Measurements from ENCODE around the gene KCNAB2. TPM values are rescaled to one million over a fixed set of nuclear protein-coding genes. Genes with fewer than 3 reads are reported as not detected.
"Not testable (repeated sequence)": the region's sequence is repeated elsewhere in the genome, so short reads cannot be mapped to it uniquely, and the experiment has no call there.

Gene KCNAB2
- polyA plus RNA-seq, 3 donors, result 3.2 to 4.2 (median 3.6) TPM

- peak; percentile 72 to 78 (median 75) for DNase-seq (ENCODE audit: low read depth in 3 of 3, low spot score in 2 of 3)
These were observed 7.0 kb downstream of the KCNAB2 start for GRCh38 chr1:6052543-6053205.

GRCh38 chr1:6053206-6053546, 7.5 kb downstream of the KCNAB2 start:
- no peak for DNase-seq (ENCODE audit: low read depth in 3 of 3, low spot score in 2 of 3)

GRCh38 chr1:6054596-6054995, 8.9 kb downstream of the KCNAB2 start:
- DNase-seq (ENCODE audit: low read depth in 3 of 3, low spot score in 2 of 3), result no peak

GRCh38 chr1:6056572-6056948, 10.9 kb downstream of the KCNAB2 start:
- no peak for DNase-seq (ENCODE audit: low read depth in 3 of 3, low spot score in 2 of 3)

GRCh38 chr1:6057170-6057845, 11.6 kb downstream of the KCNAB2 start:
- no peak for DNase-seq (ENCODE audit: low read depth in 3 of 3, low spot score in 2 of 3)

- DNase-seq (ENCODE audit: low read depth in 3 of 3, low spot score in 2 of 3), result no peak
These were observed 14.2 kb downstream of the KCNAB2 start for GRCh38 chr1:6059866-6060265.

- no peak for DNase-seq (ENCODE audit: low read depth in 3 of 3, low spot score in 2 of 3)
These were observed 17.0 kb downstream of the KCNAB2 start for GRCh38 chr1:6062670-6063069.

GRCh38 chr1:6063532-6064053, 17.9 kb downstream of the KCNAB2 start:
- not testable (repeated sequence) for DNase-seq (ENCODE audit: low read depth in 3 of 3, low spot score in 2 of 3)

GRCh38 chr1:6065093-6065858, 19.6 kb downstream of the KCNAB2 start:
- DNase-seq (ENCODE audit: low read depth in 3 of 3, low spot score in 2 of 3), result no peak

- no peak for DNase-seq (ENCODE audit: low read depth in 3 of 3, low spot score in 2 of 3)
These were observed 21.0 kb downstream of the KCNAB2 start for GRCh38 chr1:6066680-6067079.

- DNase-seq (ENCODE audit: low read depth in 3 of 3, low spot score in 2 of 3), result no peak
These were observed 22.4 kb downstream of the KCNAB2 start for GRCh38 chr1:6068073-6068472.

GRCh38 chr1:6068932-6069331, 23.2 kb downstream of the KCNAB2 start:
- no peak for DNase-seq (ENCODE audit: low read depth in 3 of 3, low spot score in 2 of 3)

- no peak for DNase-seq (ENCODE audit: low read depth in 3 of 3, low spot score in 2 of 3)
These were observed 23.9 kb downstream of the KCNAB2 start for GRCh38 chr1:6069573-6069972.

- no peak for DNase-seq (ENCODE audit: low read depth in 3 of 3, low spot score in 2 of 3)
These were observed 24.8 kb downstream of the KCNAB2 start for GRCh38 chr1:6070450-6070974.

- no peak for DNase-seq (ENCODE audit: low read depth in 3 of 3, low spot score in 2 of 3)
These were observed 25.5 kb downstream of the KCNAB2 start for GRCh38 chr1:6071219-6071618.

GRCh38 chr1:6072774-6073479, 27.2 kb downstream of the KCNAB2 start:
- no peak for DNase-seq (ENCODE audit: low read depth in 3 of 3, low spot score in 2 of 3)

GRCh38 chr1:6073480-6074053, 27.9 kb downstream of the KCNAB2 start:
- DNase-seq (ENCODE audit: low read depth in 3 of 3, low spot score in 2 of 3), result no peak

GRCh38 chr1:6074192-6074901, 28.7 kb downstream of the KCNAB2 start:
- DNase-seq (ENCODE audit: low read depth in 3 of 3, low spot score in 2 of 3), result no peak

GRCh38 chr1:6075748-6076147, 30.1 kb downstream of the KCNAB2 start:
- DNase-seq (ENCODE audit: low read depth in 3 of 3, low spot score in 2 of 3), result no peak

- DNase-seq (ENCODE audit: low read depth in 3 of 3, low spot score in 2 of 3), result not testable (repeated sequence)
These were observed 31.4 kb downstream of the KCNAB2 start for GRCh38 chr1:6077061-6077460.

All from right renal cortex interstitium (tissue), 3 donors.